Activated B cell treated with CpG ODN at 0.5 μM for 24 hours (primary cell): ENCODE data around the gene SHC2. TPM values are rescaled to one million over a fixed set of nuclear protein-coding genes. Genes with fewer than 3 reads are reported as not detected.
A peak's percentile ranks its signal among the peaks of the same experiment; 100 is the strongest.

Experiments used
- ATAC-seq: fragments of 200-7000 bp; cut with Tn5 transposase; one replicate; pipeline ENCODE4 v1.10.0; 2021; ENCODE audit warnings: low read depth, mild to moderate bottlenecking, moderate library complexity
- CTCF ChIA-PET: fragments of 350-600 bp; sonication (Branson Sonifier 250); formaldehyde crosslinking; loops from one replicate; lab custom pipeline; 2021; ENCODE audit warnings: antibody characterized with exemption; lab: Charles Lee
- POLR2A ChIA-PET: fragments of 350-600 bp; sonication (Branson Sonifier 250); formaldehyde crosslinking; loops from one replicate; lab custom pipeline; 2021; ENCODE audit warnings: antibody characterized with exemption; lab: Charles Lee
- DNase-seq: peaks from one replicate; pipeline ENCODE4 v3.0.0; 2022
- H3K27ac Mint-ChIP-seq: one replicate; pipeline ENCODE4 v1.8.0; 2020; ENCODE audit warnings: mixed read lengths
- H3K27me3 Mint-ChIP-seq: one replicate; pipeline ENCODE4 v1.8.0; 2021; ENCODE audit warnings: mixed read lengths
- H3K36me3 Mint-ChIP-seq: one replicate; pipeline ENCODE4 v1.8.0; 2021; ENCODE audit warnings: low read depth, mixed read lengths
- H3K4me1 Mint-ChIP-seq: one replicate; pipeline ENCODE4 v1.8.0; 2021; ENCODE audit warnings: mixed read lengths
- H3K4me3 Mint-ChIP-seq: one replicate; pipeline ENCODE4 v1.8.0; 2020; ENCODE audit warnings: mild to moderate bottlenecking, mixed read lengths
- H3K9me3 Mint-ChIP-seq: one replicate; pipeline ENCODE4 v1.8.0; 2020; ENCODE audit warnings: mixed read lengths
- intact Hi-C: fragments of 100-400 bp; cut with micrococcal nuclease; formaldehyde crosslinking; loops from one replicate; pipeline ENCODE4 v1.15.1; 2024
- total RNA-seq: library from RNA; stranded (reverse); gene quantifications from 2 replicates; pipeline ENCODE4 v1.2.3, GENCODE V29; 2022
- TF ChIP-seq, protein P1 (sequence below): fragments of 200-600 bp; IDR thresholded peaks from one replicate; pipeline ENCODE4 v1.8.0; 2022; ENCODE audit warnings: antibody characterized with exemption, mild to moderate bottlenecking

SHC2 gene
- total RNA-seq, 1 donor from 2014 or later, result not detected

DNA sequence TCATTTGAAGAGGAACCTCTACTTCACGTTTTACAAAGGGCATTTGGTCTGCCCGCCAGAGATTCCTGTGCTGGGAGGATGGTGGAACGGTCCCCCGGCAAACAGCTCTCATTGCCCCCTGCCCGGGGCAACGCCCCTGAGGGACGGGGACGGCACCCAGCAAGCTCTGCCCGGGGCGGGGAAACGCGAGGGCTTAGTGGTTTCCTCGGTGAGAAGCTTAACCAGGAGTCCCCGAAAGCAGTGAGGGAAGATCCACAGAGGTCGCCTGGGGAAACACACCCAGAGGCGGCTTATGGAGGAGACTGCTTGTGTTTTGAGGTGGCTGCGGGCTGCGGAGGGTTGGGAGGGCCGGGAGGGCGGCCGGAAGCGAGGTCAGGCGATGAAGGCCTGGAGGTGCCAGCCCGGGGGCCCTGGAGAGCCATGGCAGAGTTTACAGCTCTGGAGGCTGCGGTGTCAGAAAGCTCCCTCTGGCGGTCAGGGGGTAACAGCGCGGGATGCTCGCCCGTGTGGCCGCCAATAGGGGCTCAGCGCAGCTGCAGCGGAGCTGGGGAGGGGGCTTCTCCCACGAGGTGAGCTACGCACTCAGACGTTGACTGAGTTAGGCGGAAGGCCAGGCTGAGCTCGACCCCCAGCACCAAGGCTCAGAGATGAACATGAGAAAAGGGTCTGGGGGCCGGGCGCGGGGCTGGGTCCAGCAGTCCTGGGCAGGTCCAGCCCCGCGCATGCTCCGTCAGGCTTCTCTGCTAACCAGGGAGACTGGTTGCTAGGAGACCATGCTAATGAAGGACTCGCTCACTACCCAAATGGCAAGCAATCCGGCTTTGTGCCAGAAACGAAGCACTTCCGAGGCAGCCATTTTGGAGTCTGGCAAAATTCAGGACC is 45.8 kb upstream of the SHC2 start:
- ChIA-PET CTCF (interaction anchor here (0.5 to 1.8 kb wide), 7 partner anchors 18 to 211 kb away, joined by 3 to 16 read pairs (median 4); partner anchors contain the start of genes BSG, CDC34 and MIER2), POLR2A (interaction anchor here (0.8 to 1.7 kb wide), 8 partner anchors 8 to 745 kb away, joined by 3 to 47 read pairs (median 6); partner anchors contain the start of genes BSG, MADCAM1, POLRMT and RNF126)
- Mint-ChIP-seq H3K27ac (peak overlapping the region; percentile 100), H3K4me3 (peak overlapping the region; percentile 95), H3K36me3 (peaks cover 6% of the 10 kb centered on the region), H3K4me1 (peaks cover 44% of the 10 kb centered on the region), H3K9me3 (no peaks in the 10 kb centered on the region), H3K27me3 (no peaks in the 10 kb centered on the region)
- intact Hi-C loops, result loop anchor here (1.0 to 10.0 kb wide), 5 partner anchors 17 to 212 kb away; partner anchors contain the start of genes BSG, CDC34, MIER2 and PLPP2
- TF ChIP-seq, protein P1, sequence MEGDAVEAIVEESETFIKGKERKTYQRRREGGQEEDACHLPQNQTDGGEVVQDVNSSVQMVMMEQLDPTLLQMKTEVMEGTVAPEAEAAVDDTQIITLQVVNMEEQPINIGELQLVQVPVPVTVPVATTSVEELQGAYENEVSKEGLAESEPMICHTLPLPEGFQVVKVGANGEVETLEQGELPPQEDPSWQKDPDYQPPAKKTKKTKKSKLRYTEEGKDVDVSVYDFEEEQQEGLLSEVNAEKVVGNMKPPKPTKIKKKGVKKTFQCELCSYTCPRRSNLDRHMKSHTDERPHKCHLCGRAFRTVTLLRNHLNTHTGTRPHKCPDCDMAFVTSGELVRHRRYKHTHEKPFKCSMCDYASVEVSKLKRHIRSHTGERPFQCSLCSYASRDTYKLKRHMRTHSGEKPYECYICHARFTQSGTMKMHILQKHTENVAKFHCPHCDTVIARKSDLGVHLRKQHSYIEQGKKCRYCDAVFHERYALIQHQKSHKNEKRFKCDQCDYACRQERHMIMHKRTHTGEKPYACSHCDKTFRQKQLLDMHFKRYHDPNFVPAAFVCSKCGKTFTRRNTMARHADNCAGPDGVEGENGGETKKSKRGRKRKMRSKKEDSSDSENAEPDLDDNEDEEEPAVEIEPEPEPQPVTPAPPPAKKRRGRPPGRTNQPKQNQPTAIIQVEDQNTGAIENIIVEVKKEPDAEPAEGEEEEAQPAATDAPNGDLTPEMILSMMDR, result peak; percentile 70
- DNase-seq, result peak; percentile 91
- ATAC-seq, result peak; percentile 70

DNA sequence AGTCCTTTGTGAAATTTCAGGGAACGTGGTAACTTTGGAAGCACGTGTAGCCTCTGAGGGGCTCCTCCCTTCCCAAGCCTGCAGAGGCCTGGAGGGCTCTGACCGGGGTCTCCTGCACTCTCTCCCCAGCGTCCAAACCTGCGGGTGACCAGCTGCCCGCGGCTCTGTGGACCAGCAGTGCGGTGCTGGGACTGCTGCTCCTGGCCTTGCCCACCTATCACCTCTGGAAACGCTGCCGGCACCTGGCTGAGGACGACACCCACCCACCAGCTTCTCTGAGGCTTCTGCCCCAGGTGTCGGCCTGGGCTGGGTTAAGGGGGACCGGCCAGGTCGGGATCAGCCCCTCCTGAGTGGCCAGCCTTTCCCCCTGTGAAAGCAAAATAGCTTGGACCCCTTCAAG is 43.8 kb upstream of the SHC2 start:
- Mint-ChIP-seq H3K36me3 (peaks cover 5% of the 10 kb centered on the region), H3K4me3 (no peak overlapping the region), H3K27ac (no peak overlapping the region), H3K9me3 (no peaks in the 10 kb centered on the region), H3K4me1 (peaks cover 31% of the 10 kb centered on the region), H3K27me3 (peaks cover under 1% of the 10 kb centered on the region)
- ChIA-PET POLR2A (no interaction called here), CTCF (interaction anchor here (1.0 kb wide), 1 partner anchor 9 kb away, joined by 3 read pairs; no protein-coding TSS in a partner anchor)
- TF ChIP-seq, protein P1, result no peak
- ATAC-seq (no peak), DNase-seq (no peak)
- intact Hi-C loops, result loop anchor here (10.0 kb wide), 2 partner anchors 160 to 210 kb away; partner anchors contain the start of genes MIER2 and PLPP2

DNA sequence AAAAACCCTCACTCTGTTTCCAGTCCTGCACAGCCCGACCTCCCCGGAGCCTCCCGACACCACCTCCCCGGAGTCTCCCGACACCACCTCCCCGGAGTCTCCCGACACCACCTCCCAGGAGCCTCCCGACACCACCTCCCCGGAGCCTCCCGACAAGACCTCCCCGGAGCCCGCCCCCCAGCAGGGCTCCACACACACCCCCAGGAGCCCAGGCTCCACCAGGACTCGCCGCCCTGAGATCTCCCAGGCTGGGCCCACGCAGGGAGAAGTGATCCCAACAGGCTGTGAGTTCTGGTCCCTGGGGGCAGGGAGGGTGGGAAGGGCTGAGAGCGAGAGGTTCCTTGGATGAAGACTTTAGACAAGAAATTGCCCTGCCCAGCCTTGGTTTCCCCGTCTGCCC is 40.8 kb upstream of the SHC2 start:
- no peak overlapping the region for H3K27ac Mint-ChIP-seq
- ChIA-PET POLR2A (no interaction called here), CTCF (no interaction called here)
- no peaks in the 10 kb centered on the region for H3K9me3 Mint-ChIP-seq
- DNase-seq, result no peak
- ATAC-seq, result no peak
- H3K4me1 Mint-ChIP-seq, result peaks cover 21% of the 10 kb centered on the region
- TF ChIP-seq, protein P1, result no peak
- peaks cover 12% of the 10 kb centered on the region for H3K27me3 Mint-ChIP-seq
- no peaks in the 10 kb centered on the region for H3K36me3 Mint-ChIP-seq
- intact Hi-C loops, result loop anchor here (10.0 kb wide), 2 partner anchors 157 to 207 kb away; partner anchors contain the start of genes MIER2 and PLPP2
- H3K4me3 Mint-ChIP-seq, result no peak overlapping the region

DNA sequence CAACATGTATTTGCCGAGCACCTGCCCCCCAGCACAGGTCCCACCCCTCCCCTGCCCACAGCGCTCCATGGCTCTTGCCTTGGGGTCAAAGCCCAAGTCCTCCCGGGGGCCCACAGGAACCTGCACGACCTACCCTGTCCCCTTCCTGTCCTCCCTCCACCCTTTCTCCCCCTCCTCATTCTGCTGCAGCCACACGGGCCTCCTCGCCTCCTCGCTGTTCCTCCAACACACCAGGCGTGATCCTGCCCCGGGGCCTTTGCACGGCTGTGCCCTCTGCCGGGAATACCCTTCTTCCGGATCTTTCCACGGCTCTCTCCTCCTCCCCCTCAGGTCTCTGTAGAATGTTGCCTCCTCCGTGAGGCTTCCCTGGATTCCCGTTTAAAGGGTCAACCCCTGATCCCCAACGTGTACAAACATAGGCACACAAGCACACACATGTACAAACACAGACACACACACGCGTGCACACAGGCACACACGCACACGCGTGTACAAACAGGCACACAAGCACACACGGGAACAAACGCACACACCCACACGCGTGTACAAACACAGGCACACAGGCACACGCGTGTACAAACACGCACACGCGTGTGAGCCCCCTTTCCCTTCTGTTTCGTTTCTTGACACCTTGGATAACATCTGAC is 38.3 kb upstream of the SHC2 start:
- DNase-seq, result no peak
- intact Hi-C loops, result no loop called here
- Mint-ChIP-seq H3K36me3 (no peaks in the 10 kb centered on the region), H3K4me3 (no peak overlapping the region), H3K4me1 (peaks cover 14% of the 10 kb centered on the region), H3K9me3 (no peaks in the 10 kb centered on the region), H3K27ac (no peak overlapping the region), H3K27me3 (peaks cover 12% of the 10 kb centered on the region)
- CTCF ChIA-PET, result no interaction called here
- no peak for ATAC-seq
- POLR2A ChIA-PET, result interaction anchor here (1.9 kb wide), 1 partner anchor 7 kb away, joined by 10 read pairs; no protein-coding TSS in a partner anchor
- TF ChIP-seq, protein P1, result no peak
